GM12872 (cell line): ENCODE data around the gene CDKN2A.

Experiments used
- CTCF ChIP-seq: IDR thresholded peaks from 3 replicates; pipeline ENCODE4 v1.5.1; 2011; ENCODE audit warnings: low read depth, mild to moderate bottlenecking, low read length, moderate library complexity; ENCODE audit not compliant: insufficient read depth

Gene CDKN2A

GRCh38 chr9:21995006-21995665, 944 bp upstream of the CDKN2A start:
- TF ChIP-seq CTCF: 0 out of 3 replicates have a peak, but pooled peaks have one; percentile 9

GRCh38 chr9:21994556-21995005, 389 bp upstream of the CDKN2A start, which contains the start of gene CDKN2B-AS1:
TSS of gene CDKN2B-AS1 (plus strand) at chr9:21994791.
- TF ChIP-seq CTCF: no peak; the same call in 2 of the 3 replicates

GRCh38 chr9:21993007-21993406, 1.2 kb downstream of the CDKN2A start:
- TF ChIP-seq CTCF: no peak

GRCh38 chr9:21991072-21991959, 2.9 kb downstream of the CDKN2A start:
- TF ChIP-seq CTCF: no peak

GRCh38 chr9:21989440-21990189, 4.6 kb downstream of the CDKN2A start:
- no peak for TF ChIP-seq CTCF

GRCh38 chr9:21988056-21988990, 5.9 kb downstream of the CDKN2A start:
- TF ChIP-seq CTCF: no peak
